HG02678 (cell line): ENCODE data around the gene HSPA1L.
"Not testable (repeated sequence)": the region's sequence is repeated elsewhere in the genome, so short reads cannot be mapped to it uniquely, and the experiment has no call there.

Experiments
- ATAC-seq: cut with Tn5 transposase; IDR thresholded peaks from one replicate; pipeline ENCODE4 v1.9.1; 2021; ENCODE audit warnings: mild to moderate bottlenecking, moderate library complexity; ENCODE audit not compliant: unreplicated experiment

Gene HSPA1L

DNA sequence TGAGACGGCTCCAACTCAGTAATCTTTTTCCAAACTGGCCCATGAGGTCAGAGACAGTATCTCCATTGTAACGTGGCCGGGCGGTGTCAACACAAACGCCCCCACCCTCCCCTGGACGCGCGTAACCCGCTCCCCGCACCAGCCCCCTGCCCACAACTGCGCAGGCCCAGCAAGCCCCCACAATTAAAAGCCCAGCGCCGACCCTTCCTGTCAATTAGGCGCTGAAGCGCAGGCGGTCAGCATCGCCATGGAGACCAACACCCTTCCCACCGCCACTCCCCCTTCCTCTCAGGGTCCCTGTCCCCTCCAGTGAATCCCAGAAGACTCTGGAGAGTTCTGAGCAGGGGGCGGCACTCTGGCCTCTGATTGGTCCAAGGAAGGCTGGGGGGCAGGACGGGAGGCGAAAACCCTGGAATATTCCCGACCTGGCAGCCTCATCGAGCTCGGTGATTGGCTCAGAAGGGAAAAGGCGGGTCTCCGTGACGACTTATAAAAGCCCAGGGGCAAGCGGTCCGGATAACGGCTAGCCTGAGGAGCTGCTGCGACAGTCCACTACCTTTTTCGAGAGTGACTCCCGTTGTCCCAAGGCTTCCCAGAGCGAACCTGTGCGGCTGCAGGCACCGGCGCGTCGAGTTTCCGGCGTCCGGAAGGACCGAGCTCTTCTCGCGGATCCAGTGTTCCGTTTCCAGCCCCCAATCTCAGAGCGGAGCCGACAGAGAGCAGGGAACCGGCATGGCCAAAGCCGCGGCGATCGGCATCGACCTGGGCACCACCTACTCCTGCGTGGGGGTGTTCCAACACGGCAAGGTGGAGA is at the start of gene HSPA1L, which contains the start of gene HSPA1A:
HSPA1L (minus strand) TSS at position 259 of the 814 bp plus-strand sequence. CDS start 3,311 bp downstream, outside the sequence.
HSPA1A (plus strand) TSS at position 519 of the 814 bp plus-strand sequence; CDS start at position 733, 214 bp downstream.
- peak; percentile 56 for ATAC-seq

DNA sequence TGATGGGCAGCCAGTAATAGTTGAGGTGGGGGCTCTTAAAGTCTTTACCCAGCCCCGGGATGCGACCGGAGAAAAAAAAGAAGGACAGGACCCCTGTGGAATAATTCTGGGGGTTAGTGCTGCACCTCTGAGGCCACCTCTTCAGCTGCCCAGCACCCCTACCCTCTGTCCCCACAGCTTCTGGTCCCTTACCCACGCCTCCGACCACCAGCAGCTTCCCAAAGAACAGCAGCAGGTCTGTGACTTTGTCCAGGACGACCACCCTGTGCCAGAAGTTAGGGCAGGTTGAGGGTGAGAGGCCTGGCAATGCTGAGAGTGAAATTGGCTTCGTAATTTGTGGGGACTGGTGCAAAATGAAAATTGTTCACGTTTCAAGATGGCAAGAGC is 49.7 kb upstream of the HSPA1L start:
- ATAC-seq: no peak

DNA sequence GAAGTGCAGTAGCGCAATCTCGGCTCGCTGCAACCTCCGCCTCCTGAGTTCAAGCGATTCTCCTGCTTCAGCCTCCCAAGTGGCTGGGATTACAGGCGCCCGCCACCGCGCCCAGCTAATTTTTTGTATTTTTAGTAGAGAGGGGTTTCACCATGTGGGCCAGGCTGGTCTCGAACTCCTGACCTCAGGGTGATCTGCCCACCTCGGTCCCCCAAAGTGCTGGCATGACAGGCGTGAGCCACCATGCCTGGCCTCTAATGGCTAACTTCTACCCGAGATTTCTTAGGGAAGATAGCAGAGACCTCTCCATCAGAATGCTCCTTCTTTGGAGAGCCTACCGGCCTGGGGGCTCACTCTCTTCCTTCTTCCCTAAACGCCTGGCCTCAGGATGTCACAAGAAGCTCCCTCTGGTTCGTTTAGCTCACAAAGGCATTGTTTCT is 49.1 kb upstream of the HSPA1L start:
- ATAC-seq: not testable (repeated sequence)

DNA sequence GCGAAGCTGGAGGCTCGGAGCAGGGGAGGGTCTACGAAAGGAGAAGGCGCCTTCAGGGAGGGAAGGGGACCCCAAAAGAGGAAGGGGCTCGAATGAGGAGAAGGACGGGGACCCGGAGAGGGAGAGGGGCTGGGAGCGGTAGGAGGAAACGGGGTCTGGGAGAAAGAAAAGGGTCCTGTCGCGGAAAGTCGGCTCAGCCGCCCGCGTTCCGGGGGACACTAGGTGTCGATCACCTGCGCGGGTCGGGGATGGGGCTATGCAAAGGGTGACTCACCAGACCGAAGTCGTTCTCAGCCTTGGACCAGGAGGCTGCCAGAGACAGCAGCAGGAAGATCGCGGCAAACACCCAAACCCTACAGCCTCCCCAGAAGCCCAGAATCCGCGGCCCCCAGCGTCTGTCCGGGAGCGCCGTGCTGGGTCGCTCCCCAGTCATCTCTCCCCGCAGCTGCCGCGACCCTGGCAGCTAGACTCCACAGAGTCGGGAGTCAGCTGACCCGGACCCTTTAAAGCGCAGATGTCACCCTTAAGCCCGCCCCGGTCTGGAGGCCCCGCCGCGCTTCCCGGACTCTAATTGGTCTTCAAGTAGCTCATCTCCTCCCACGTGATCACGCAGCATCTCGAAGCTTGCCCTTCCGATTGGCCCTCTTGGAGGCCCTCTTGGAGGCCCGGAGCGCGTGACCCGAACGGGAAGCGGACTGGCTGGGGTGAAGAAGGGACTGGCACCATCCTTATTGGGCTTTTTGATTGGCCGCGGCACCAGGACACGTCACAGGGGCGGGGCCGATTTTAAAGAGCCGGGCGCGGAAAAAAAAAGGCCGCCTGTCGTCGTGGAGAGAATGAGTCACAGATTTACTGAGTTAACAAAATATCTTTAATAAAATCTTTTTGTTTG is 47.5 kb upstream of the HSPA1L start, which contains the start of gene NEU1:
NEU1 (minus strand) TSS at position 478 of the 892 bp plus-strand sequence; CDS start at position 433, 45 bp downstream.
- ATAC-seq: peak; percentile 95

DNA sequence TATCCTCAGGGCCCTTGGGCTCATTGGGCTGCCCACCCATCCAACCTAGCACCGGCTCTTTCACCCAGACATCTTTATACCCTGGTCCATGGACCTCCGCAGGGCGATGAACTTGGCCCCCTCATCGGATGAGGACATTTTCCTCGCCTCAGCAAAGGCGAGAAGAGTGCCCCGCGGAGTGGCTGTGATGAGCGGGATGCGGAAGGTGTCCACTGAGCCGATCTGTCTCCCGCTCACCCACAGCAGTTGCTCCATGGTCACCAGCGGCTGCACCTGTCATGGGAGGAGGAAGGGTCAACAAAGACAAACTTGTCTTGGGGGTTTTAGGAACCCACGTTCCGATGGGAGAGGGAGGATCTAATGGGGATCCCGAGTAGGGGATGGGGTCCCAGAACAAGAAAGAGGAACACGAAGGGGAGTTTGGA is 46.8 kb upstream of the HSPA1L start:
- ATAC-seq: no peak

DNA sequence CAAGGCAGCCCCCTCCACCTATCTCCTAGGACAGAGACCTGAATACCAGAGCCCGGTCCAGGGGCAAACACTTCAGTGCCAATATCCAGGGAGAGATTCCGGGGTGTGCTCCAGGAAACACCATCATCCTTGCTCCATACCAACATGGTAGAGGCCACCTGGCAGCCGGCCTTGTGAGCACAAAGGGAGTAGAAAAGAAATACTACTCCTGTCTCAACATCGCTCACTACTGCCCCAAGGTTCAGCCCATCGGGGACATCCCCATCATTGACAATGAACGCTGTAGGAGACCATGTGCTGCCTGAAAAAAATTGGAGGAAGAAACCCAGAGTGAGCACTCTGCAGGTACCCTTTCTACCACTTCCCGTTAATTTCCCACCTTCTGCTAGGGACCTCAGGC is 46.1 kb upstream of the HSPA1L start:
- ATAC-seq: no peak

DNA sequence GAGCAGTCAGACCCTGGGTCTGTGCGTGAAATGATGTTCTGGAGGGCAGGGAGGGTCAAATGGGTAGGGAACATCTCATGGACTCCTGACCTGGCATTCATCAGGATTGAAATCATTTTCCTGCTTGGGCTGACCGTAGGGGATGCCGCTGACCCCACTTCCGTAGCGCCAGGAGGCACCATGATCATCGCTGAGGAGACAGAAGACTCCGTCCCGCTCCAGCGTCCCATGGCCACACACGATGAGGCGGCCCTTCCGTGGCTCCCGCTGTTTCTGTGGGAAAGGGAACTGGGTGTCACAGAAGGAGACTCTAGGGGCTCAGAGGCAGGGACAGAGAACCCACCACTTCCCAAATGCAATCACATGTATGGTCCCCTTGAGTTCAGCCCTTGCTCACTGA is 45.3 kb upstream of the HSPA1L start:
- ATAC-seq: no peak

DNA sequence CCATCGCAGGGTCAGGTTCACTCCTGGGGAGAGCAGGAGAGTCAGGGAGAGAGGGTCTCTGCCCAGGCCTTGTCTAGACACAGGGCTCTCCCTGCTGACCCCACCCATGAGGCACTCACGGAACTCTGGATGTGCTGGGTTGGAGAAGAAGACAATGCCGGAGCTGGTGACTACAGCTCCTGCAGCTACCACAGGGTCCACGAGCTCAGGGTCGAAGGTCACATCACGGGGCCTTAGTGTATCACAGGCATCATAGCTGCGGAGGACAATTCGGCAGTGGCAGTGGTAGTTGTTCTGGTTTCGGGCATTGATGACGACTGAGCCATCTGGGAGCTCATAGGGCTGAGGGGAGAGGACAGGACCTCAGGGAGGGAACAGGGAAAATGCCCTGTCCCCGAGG is 44.8 kb upstream of the HSPA1L start:
- ATAC-seq: no peak

DNA sequence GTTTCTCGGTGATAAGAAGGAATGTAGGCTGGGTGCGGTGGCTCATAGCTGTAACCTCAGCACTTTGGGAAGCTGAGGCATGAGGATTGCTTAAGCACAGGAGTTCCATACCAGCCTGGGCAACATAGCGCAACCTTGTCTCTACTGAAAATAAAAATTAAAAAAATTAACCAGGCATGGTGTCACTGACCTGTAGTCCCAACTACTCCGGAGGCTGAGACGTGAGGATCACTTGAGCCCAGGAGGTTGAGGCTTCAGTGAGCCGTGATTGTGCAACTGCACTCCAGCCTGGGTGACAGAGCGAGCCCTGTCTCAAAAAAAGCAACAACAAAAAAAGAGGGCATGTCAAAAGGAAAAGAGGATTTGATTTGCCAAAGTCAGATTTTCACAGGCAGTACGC is 43.6 kb upstream of the HSPA1L start:
- no peak for ATAC-seq

DNA sequence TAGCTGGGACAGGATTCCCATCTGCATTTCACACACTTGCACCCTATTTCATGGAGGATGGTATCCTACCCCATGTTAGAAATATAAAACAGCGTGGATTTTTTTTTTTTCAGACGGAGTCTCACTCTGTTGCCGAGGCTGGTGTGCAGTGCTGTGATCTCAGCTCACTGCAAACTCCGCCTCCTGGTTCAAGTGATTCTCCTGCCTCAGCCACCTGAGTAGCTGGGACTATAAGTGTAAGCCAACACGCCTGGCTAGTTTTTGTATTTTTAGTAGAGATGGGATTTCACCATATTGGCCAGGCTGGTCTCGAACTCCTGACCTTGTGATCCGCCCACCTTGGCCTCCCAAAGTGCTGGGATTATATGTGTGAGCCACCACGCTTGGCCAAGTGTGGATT is 42.7 kb upstream of the HSPA1L start:
- ATAC-seq: not testable (repeated sequence)

DNA sequence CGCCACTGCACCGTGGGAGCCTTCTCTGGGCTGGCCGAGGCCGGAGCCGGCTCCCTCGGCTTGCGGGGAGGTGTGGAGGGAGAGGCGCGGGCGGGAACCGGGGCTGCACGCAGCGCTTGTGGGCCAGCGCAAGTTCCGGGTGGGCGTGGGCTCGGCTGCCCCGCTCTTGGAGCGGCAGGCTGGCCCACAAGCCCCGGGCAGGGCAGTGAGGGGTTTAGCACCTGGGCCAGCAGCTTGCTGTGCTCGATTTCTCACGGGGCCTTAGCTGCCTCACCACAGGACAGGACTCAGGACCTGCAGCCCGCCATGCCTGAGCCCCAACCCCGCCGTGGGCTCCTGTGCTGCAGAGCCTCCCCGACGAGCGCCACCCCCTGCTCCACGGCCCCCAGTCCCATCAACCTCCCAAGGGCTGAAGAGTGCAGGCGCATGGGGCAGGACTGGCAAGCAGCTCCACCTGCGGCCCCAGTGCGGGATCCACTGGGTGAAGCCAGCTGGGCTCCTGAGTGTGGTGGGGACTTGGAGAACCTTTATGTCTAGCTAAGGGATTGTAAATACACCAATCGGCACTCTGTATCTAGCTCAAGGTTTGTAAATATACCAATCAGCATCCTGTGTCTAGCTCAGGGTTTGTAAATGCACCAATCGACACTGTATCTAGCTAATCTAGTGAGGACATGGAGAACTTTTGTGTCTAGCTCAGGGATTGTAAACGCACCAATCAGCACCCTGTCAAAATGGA is 37.1 kb upstream of the HSPA1L start:
- ATAC-seq: not testable (repeated sequence)

DNA sequence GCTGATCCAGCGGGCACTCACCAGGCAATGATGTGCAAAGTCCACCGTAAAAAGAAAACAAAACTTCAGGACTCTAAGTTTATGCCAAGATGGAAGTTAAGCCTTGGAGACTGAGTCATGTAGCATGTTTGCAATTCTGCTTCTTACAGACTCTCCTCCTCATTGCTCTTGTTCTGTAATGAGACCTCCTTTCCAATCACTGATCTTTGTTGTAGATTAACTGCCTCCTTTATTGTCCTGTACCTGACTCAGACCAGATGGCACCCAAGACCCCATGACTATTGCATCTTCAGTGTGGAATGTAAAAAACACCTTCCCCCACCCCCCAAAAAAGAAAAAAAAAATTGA is 36.4 kb upstream of the HSPA1L start:
- ATAC-seq: no peak

DNA sequence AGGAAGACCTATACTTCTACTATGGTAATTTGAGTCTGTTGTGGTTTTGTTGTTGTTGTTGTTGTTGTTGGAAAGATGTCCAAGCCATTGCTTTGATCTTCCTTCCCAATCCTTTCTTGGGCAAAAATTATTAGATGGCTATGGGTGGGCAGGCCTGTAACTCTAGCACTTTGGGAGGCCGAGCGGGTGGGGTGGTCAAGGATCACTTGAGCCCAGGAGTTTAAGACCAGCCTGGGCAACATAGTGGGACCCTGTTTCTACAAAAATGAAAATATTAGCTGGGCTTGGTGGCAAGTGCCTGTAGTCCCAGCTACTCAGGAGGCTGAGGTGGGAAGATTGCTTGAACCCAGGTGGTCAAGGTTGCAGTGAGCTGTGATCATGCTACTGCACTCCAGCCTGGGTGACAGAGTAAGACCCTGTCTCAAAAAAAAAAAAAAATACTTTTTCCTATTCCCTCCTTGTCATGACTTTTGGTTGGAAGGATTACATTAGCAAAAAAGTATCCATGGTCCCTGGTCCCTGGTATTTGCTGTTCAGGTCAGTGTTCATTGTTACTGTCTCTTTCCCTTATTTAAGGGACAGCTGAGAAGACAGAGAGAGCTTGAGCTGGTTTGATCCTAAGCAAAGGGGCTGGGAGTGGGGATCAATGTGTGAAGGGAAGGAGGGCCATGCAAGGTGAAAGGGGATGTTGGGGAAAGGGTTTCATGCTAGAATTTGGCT is 35.8 kb upstream of the HSPA1L start:
- no peak for ATAC-seq

DNA sequence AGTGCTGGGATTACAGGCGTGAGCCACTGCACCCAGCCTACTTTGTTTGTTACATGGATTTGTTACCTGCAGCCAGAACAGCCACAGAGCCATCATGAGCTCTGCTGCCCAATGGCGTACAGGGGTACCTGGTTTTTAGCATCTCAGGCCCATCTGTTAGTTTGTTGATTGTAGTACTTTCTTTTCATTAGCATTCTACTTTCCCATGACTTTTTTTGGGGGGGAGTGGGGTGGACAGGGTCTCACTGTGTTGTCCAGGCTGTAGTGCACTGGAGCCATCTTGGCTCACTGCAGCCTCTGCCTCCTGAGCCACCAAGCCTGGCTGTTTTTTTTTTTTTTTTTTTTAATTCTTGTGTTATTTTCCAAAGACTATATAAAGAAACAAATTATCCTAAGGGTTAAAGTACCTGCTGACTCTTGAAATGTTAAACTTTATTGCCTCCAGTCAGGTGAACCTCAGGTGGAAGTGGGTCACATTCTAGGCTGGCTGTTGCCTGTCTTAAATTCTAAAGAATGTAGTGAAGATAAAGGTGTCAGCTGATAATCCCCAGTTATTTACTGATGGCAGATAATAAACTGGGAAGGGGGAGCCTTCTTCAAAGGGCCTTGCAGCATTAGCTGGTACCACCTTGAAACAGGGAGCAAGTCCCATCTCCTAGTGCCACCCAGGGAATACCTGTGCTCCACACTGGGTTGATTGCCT is 32.3 kb upstream of the HSPA1L start:
- ATAC-seq: no peak

DNA sequence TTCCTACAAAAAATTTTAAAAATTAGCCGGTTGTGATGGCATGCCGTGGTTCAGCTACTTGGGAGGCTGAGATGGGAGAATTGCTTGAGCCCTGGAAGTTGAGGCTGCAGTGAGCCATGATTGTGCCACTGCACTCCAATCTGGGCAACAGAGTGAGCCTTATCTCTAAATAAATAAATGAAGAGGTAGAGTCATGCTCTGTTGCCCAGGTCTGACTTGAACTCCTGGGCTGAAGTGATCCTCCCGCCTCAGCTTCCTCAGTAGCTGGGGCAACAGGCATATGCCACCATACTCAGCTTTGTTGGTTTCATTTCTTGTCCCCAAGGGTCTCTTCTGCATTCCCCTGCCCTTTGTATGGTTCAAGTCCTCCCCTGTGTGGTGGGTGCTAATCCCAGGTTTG is 29.4 kb upstream of the HSPA1L start:
- no peak for ATAC-seq

DNA sequence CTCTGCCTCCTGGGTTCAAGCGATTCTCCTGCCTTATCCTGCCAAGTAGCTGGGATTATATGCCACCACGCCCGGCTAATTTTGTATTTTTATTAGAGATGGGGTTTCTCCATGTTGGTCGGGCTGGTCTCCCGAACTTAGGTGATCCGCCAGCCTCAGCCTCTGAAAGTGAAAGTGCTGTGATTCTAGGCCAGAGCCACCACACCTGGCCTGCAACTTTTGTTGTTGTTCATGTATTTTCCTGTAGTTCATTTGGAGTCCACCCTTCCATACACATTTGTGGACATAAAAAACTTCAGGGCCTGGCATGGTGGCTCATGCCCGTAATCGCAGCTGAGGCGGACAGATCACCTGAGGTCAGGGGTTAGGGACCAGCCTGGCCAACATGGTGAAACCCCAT is 27.0 kb upstream of the HSPA1L start:
- no peak for ATAC-seq

DNA sequence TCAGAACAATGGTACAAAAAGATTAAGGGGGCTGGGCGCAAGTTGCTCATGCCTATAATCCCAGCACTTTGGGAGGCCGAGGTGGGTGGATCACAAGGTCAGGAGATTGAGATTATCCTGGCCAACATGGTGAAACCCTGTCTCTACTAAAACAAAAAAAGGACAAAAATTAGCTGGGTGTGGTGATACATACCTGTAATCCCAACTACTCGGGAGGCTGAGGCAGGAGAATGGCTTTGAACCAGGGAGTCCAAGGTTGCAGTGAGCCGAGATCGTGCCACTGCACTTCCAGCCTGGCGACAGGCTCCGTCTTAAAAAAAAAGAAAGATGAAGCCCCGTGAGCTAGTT is 24.7 kb upstream of the HSPA1L start:
- ATAC-seq: not testable (repeated sequence)

DNA sequence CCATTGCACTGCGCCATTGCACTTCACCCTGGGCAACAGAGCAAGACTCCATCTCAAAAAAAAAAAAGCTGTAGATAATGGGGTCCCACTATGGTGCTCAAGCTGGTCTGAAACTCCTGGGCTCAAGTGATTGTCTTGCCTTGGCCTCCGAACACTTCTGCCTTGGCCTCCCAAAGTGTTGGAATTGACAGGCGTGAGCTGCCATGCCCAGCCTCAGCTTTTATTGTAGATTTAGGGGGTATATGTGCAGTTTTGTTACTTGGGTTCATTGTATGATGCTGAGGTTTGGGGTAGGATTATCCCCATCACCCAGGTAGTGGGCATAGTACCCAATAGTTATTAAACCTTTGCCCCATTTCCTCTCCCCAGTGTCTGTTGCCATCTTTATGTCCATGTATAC is 23.9 kb upstream of the HSPA1L start:
- ATAC-seq: no peak

DNA sequence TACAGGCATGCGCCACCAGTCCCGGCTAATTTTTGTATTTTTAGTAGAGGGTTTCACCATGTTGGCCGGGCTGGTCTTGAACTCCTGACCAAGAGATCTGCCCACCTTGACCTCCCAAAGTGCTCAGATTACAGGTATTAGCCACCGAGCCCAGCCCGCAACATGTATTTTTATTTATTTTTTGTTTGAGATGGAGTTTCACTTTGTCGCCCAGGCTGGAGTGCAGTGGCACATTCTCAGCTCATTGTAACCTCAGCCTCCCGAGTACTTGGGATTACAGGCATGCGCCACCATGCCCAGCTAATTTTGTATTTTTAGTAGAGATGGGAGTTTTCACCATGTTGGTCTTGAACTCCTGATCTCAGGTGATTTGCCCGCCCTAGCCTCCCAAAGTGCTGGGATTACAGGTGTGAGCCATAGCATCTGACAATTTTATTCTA is 23.1 kb upstream of the HSPA1L start:
- ATAC-seq: not testable (repeated sequence)
